Sigmoid colon (tissue), 4 donors: ENCODE data around the gene GNAQ.

ENCODE experiments used
- POLR2AphosphoS5 ChIP-seq, 4 donors: sonication (generic); formaldehyde crosslinking; IDR thresholded peaks; one replicate each; pipeline ENCODE4 v1.6.1; 2017; ENCODE audit warnings: antibody characterized with exemption in 4 of 4
- TF ChIP-seq, protein P1 (sequence below), 4 experiments: fragments of 450-650 bp in 3 of 4; fragments of 200-600 bp in 1 of 4; IDR thresholded peaks; one replicate each; pipeline ENCODE4 v1.5.1; 2016 to 2019; ENCODE audit warnings: antibody characterized with exemption in 4 of 4, mild to moderate bottlenecking in 3 of 4, moderate library complexity in 2 of 4

DNA sequence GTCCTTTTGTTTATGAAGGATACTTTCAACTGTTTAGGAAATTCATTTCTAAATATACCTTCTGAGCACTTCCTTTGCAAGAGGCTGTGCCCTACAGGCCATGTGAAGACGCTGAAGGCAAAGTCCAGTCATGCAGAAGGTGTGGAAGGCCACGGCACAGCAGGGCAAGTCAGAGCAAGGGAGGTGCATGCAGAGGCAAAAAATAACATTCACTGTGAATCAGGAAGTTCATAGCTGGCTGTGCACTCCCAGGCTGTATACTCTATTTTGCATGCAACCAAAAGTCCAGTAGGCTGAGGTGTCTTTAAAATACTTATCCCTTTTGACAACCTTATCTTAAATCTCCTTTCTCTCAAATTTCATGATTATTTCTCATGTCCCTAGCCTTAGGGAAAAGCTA is 50.3 kb downstream of the GNAQ start:
- TF ChIP-seq, protein P1, sequence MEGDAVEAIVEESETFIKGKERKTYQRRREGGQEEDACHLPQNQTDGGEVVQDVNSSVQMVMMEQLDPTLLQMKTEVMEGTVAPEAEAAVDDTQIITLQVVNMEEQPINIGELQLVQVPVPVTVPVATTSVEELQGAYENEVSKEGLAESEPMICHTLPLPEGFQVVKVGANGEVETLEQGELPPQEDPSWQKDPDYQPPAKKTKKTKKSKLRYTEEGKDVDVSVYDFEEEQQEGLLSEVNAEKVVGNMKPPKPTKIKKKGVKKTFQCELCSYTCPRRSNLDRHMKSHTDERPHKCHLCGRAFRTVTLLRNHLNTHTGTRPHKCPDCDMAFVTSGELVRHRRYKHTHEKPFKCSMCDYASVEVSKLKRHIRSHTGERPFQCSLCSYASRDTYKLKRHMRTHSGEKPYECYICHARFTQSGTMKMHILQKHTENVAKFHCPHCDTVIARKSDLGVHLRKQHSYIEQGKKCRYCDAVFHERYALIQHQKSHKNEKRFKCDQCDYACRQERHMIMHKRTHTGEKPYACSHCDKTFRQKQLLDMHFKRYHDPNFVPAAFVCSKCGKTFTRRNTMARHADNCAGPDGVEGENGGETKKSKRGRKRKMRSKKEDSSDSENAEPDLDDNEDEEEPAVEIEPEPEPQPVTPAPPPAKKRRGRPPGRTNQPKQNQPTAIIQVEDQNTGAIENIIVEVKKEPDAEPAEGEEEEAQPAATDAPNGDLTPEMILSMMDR (IDR thresholded peaks at IDR 0.05) = no peak
- TF ChIP-seq POLR2AphosphoS5 (IDR thresholded peaks at IDR 0.05) = no peak
